ENCODE data around the gene ASXL2.
A peak's percentile ranks its signal among the peaks of the same experiment; 100 is the strongest.
"Not testable (repeated sequence)": the region's sequence is repeated elsewhere in the genome, so short reads cannot be mapped to it uniquely, and the experiment has no call there.

The ASXL2 gene

GRCh38 chr2:25724756-25725155, 153.5 kb downstream of the ASXL2 start:
- no peak for TF ChIP-seq JUND (IDR thresholded peaks at IDR 0.05; ENCODE audit: low read depth)
- in situ Hi-C loops (cut with HindIII; ENCODE audit: low pct_unique_long_range_greater_than_20kb, low sequenced_read_pairs): no loop called here
- no peak for DNase-seq (ENCODE audit: low read depth in 1 of 2, low spot score in 1 of 2)

- no peak for TF ChIP-seq JUND (IDR thresholded peaks at IDR 0.05; ENCODE audit: low read depth)
- in situ Hi-C loops (cut with HindIII; ENCODE audit: low pct_unique_long_range_greater_than_20kb, low sequenced_read_pairs): no loop called here
- DNase-seq (ENCODE audit: low read depth in 1 of 2, low spot score in 1 of 2): no peak
Observed at GRCh38 chr2:25722224-25722623, 156.1 kb downstream of the ASXL2 start.

GRCh38 chr2:25720575-25720974, 157.7 kb downstream of the ASXL2 start:
- TF ChIP-seq JUND (IDR thresholded peaks at IDR 0.05; ENCODE audit: low read depth): no peak
- no peak for DNase-seq (ENCODE audit: low read depth in 1 of 2, low spot score in 1 of 2)
- in situ Hi-C loops (cut with HindIII; ENCODE audit: low pct_unique_long_range_greater_than_20kb, low sequenced_read_pairs): no loop called here

GRCh38 chr2:25714740-25715139, 163.5 kb downstream of the ASXL2 start:
- in situ Hi-C loops (cut with HindIII; ENCODE audit: low pct_unique_long_range_greater_than_20kb, low sequenced_read_pairs): no loop called here
- DNase-seq (ENCODE audit: low read depth in 1 of 2, low spot score in 1 of 2): peak in 1 of 2 experiments; percentile 49
- no peak for TF ChIP-seq JUND (IDR thresholded peaks at IDR 0.05; ENCODE audit: low read depth)

- TF ChIP-seq JUND (IDR thresholded peaks at IDR 0.05; ENCODE audit: low read depth): no peak
- no peak for DNase-seq (ENCODE audit: low read depth in 1 of 2, low spot score in 1 of 2)
- in situ Hi-C loops (cut with HindIII; ENCODE audit: low pct_unique_long_range_greater_than_20kb, low sequenced_read_pairs): no loop called here
Observed at GRCh38 chr2:25712455-25712854, 165.8 kb downstream of the ASXL2 start.

GRCh38 chr2:25711675-25712354, 166.5 kb downstream of the ASXL2 start:
- no peak for TF ChIP-seq JUND (IDR thresholded peaks at IDR 0.05; ENCODE audit: low read depth)
- DNase-seq (ENCODE audit: low read depth in 1 of 2, low spot score in 1 of 2): no peak
- in situ Hi-C loops (cut with HindIII; ENCODE audit: low pct_unique_long_range_greater_than_20kb, low sequenced_read_pairs): no loop called here

- TF ChIP-seq JUND (IDR thresholded peaks at IDR 0.05; ENCODE audit: low read depth): no peak
- DNase-seq (ENCODE audit: low read depth in 1 of 2, low spot score in 1 of 2): no peak
- in situ Hi-C loops (cut with HindIII; ENCODE audit: low pct_unique_long_range_greater_than_20kb, low sequenced_read_pairs): no loop called here
Observed at GRCh38 chr2:25710750-25711149, 167.5 kb downstream of the ASXL2 start.

- no peak for DNase-seq (ENCODE audit: low read depth in 1 of 2, low spot score in 1 of 2)
- in situ Hi-C loops (cut with HindIII; ENCODE audit: low pct_unique_long_range_greater_than_20kb, low sequenced_read_pairs): no loop called here
- TF ChIP-seq JUND (IDR thresholded peaks at IDR 0.05; ENCODE audit: low read depth): no peak
Observed at GRCh38 chr2:25709349-25709748, 168.9 kb downstream of the ASXL2 start.

GRCh38 chr2:25707927-25708590, 170.2 kb downstream of the ASXL2 start:
- TF ChIP-seq JUND (IDR thresholded peaks at IDR 0.05; ENCODE audit: low read depth): no peak
- DNase-seq (ENCODE audit: low read depth in 1 of 2, low spot score in 1 of 2): no peak
- in situ Hi-C loops (cut with HindIII; ENCODE audit: low pct_unique_long_range_greater_than_20kb, low sequenced_read_pairs): no loop called here

GRCh38 chr2:25705575-25705974, 172.7 kb downstream of the ASXL2 start:
- in situ Hi-C loops (cut with HindIII; ENCODE audit: low pct_unique_long_range_greater_than_20kb, low sequenced_read_pairs); DNase-seq (ENCODE audit: low read depth in 1 of 2, low spot score in 1 of 2): not testable (repeated sequence)

- TF ChIP-seq JUND (IDR thresholded peaks at IDR 0.05; ENCODE audit: low read depth): no peak
- no peak for DNase-seq (ENCODE audit: low read depth in 1 of 2, low spot score in 1 of 2)
- in situ Hi-C loops (cut with HindIII; ENCODE audit: low pct_unique_long_range_greater_than_20kb, low sequenced_read_pairs): no loop called here
Observed at GRCh38 chr2:25701801-25702200, 176.5 kb downstream of the ASXL2 start.

- DNase-seq (ENCODE audit: low read depth in 1 of 2, low spot score in 1 of 2): peak in 1 of 2 experiments; percentile 57
Observed at GRCh38 chr2:25700221-25700660, 178.0 kb downstream of the ASXL2 start.

GRCh38 chr2:25699216-25699615, 179.1 kb downstream of the ASXL2 start:
- no peak for DNase-seq (ENCODE audit: low read depth in 1 of 2, low spot score in 1 of 2)
- in situ Hi-C loops (cut with HindIII; ENCODE audit: low pct_unique_long_range_greater_than_20kb, low sequenced_read_pairs): no loop called here
- TF ChIP-seq JUND (IDR thresholded peaks at IDR 0.05; ENCODE audit: low read depth): no peak

More at GRCh38 chr2:25700221-25700660, 178.0 kb downstream of the ASXL2 start:
- TF ChIP-seq JUND (IDR thresholded peaks at IDR 0.05; ENCODE audit: low read depth): no peak
- in situ Hi-C loops (cut with HindIII; ENCODE audit: low pct_unique_long_range_greater_than_20kb, low sequenced_read_pairs): no loop called here

All from T47D (cell line).